ENCODE data around the gene NACAD.

Gene NACAD

GRCh38 chr7:45112648-45113047, 23.9 kb upstream of the NACAD start:
- no peak for DNase-seq

GRCh38 chr7:45111298-45112223, 22.8 kb upstream of the NACAD start, which contains the start of gene TBRG4:
TBRG4 (minus strand) TSS chr7:45111697; CDS start chr7:45109237, 2,460 bp downstream.
- DNase-seq: peak; percentile 96

- no peak for DNase-seq
These were observed 20.1 kb upstream of the NACAD start for GRCh38 chr7:45108863-45109262.

GRCh38 chr7:45107356-45107755, 18.6 kb upstream of the NACAD start:
- no peak for DNase-seq

GRCh38 chr7:45106820-45107219, 18.1 kb upstream of the NACAD start:
- DNase-seq: no peak

GRCh38 chr7:45105588-45106188, 16.9 kb upstream of the NACAD start:
- DNase-seq: no peak

- no peak for DNase-seq
These were observed 16.2 kb upstream of the NACAD start for GRCh38 chr7:45104844-45105587.

- DNase-seq: peak; percentile 54
These were observed 15.4 kb upstream of the NACAD start for GRCh38 chr7:45103958-45104843.

- DNase-seq: no peak
These were observed 14.3 kb upstream of the NACAD start for GRCh38 chr7:45102785-45103712.

- no peak for DNase-seq
These were observed 13.0 kb upstream of the NACAD start for GRCh38 chr7:45101748-45102147.

GRCh38 chr7:45100761-45101480, 12.2 kb upstream of the NACAD start:
- DNase-seq: no peak

- no peak for DNase-seq
These were observed 11.4 kb upstream of the NACAD start for GRCh38 chr7:45099891-45100760.

- no peak for DNase-seq
These were observed 10.4 kb upstream of the NACAD start for GRCh38 chr7:45098983-45099839.

GRCh38 chr7:45092931-45093235, 4.1 kb upstream of the NACAD start:
- no peak for DNase-seq

GRCh38 chr7:45092100-45092930, 3.5 kb upstream of the NACAD start:
- DNase-seq: no peak

GRCh38 chr7:45089341-45089891, 647 bp upstream of the NACAD start:
- peak; percentile 85 for DNase-seq

GRCh38 chr7:45088146-45088701, 545 bp downstream of the NACAD start:
- DNase-seq: no peak

Measured in activated CD8-positive, alpha-beta memory T cell treated with anti-CD3 and anti-CD28 coated beads for 24 hours (primary cell).